ENCODE measurements around the gene COL2A1.

DNA sequence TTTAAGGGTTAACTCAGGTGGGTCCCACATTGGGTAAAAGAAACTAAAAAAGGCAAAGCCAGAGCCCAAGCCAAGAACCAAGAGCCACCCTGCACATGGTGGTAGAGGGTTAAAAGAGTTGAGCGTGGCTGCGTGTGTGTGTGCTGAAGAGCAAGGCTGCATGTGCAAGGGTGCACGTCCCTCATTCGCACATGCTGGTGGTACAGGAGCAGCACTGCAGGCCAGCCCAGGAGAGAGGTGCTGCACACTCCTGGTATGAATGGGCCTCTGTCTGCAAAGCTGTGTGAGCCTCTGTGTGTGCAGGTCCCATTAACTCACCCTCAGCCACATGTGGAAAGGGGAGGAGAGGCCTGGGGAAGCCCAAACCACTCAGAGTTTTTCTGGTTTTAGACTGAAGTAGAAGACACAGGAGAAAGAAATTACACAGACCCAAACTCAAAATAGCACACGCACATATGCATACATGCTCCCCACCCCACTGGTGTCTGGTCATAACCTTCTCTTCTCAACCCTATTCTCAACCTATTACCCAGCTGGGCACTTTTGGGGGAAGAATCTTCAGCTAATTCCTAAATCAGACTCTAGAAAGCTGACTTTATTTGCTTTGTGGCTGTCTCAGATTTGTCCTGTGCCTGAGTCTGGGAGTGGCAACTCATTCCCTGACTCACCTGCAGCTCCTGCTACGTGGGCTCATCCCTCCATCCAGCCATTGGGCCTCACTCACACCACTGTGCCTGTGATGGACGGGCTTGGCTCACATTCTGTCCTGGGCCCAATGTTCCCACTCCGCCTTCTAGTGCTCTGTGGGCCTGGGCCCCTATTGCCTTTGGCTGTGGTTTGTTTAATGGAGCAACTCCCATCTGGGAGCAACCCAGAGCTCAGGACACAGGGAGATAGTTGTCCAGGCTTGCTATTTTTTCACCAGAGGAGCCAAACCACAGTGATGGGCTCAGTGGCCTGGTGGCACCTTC is 30.8 kb upstream of the COL2A1 start:
- TF ChIP-seq, protein P1, sequence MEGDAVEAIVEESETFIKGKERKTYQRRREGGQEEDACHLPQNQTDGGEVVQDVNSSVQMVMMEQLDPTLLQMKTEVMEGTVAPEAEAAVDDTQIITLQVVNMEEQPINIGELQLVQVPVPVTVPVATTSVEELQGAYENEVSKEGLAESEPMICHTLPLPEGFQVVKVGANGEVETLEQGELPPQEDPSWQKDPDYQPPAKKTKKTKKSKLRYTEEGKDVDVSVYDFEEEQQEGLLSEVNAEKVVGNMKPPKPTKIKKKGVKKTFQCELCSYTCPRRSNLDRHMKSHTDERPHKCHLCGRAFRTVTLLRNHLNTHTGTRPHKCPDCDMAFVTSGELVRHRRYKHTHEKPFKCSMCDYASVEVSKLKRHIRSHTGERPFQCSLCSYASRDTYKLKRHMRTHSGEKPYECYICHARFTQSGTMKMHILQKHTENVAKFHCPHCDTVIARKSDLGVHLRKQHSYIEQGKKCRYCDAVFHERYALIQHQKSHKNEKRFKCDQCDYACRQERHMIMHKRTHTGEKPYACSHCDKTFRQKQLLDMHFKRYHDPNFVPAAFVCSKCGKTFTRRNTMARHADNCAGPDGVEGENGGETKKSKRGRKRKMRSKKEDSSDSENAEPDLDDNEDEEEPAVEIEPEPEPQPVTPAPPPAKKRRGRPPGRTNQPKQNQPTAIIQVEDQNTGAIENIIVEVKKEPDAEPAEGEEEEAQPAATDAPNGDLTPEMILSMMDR (IDR thresholded peaks at IDR 0.05): no peak
- TF ChIP-seq EP300 (IDR thresholded peaks at IDR 0.05): no peak
